Measurements from ENCODE around the gene ZNF138. TPM values are rescaled to one million over a fixed set of nuclear protein-coding genes. Genes with fewer than 3 reads are reported as not detected.

The ZNF138 gene
- total and polyA plus RNA-seq, 2 of the 8 experiments (the other 6 are each of a cell fraction or from before 2014, with no cell fraction given): 7.5 to 22.6 TPM

DNA sequence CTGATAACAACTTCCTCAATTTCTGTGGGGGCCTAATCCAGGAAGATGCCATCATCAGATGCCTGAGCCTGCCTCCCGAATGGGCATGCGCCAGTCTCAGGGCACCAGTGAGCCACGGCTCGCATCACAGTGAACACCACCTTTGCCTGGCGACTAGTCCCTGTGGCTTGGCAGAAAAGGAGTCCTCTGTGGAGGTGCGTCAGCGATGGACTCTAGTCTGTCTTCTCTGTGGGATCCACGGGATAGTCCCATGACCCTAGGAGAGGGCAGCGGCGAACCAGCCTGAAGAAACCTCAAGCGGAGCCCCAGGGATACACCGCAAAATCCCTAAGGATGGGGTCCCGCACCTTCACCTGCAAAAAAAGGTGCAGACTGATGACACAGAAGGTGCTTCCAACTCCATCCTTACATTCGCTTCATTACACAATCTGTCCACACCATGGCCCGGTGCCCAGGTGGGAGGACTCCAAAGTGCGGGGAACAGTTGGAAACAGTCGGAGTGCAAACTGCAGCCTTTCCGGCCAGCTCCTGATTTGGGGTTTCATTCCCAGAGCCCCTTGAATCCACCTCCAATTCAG lies 73.7 kb downstream of the ZNF138 start:
- peaks cover 19 to 59% of the 10 kb centered on the region in 2 experiments; a peak in 3 of 4 replicates for H3K9me3 ChIP-seq (ENCODE audit: insufficient read depth in 2 of 2, low read depth in 1 of 2, low read length in 1 of 2)
- H4K20me1 ChIP-seq (replicated peaks in 1 of 2; ENCODE audit: control insufficient read depth in 1 of 2, insufficient read depth in 2 of 2, low read length in 2 of 2): no peaks in the 10 kb centered on the region
- H3K4me1 ChIP-seq (replicated peaks in 1 of 4; ENCODE audit: control insufficient read depth in 3 of 4, insufficient read depth in 4 of 4, low read length in 3 of 4): no peaks in the 10 kb centered on the region
- no peaks in the 10 kb centered on the region for H3K79me2 ChIP-seq (ENCODE audit: control insufficient read depth in 1 of 2, insufficient read depth in 2 of 2, low read length in 2 of 2)
- no peak for FAIRE-seq
- no peak overlapping the region for H4K91ac ChIP-seq (replicated peaks; ENCODE audit: insufficient read length, low read length)
- 0 out of 2 replicates have a peak, but pooled peaks cover 1% of the 10 kb centered on the region for H3K23me2 ChIP-seq (ENCODE audit: low read depth, low read length)
- H3K36me3 ChIP-seq (ENCODE audit: control insufficient read depth in 2 of 4, insufficient read depth in 4 of 4, low read length in 3 of 4): no peaks in the 10 kb centered on the region
- no peak overlapping the region for H2BK5ac ChIP-seq (ENCODE audit: low read depth, low read length)
- CTCF ChIA-PET (ENCODE audit: partially characterized antibody): interaction anchor here (2.2 kb wide), 1 partner anchor 18 kb away, joined by 6 read pairs; no protein-coding TSS in a partner anchor
- no peak for TF ChIP-seq HDAC2 (IDR thresholded peaks at IDR 0.05; ENCODE audit: borderline replicate concordance in 1 of 2, low read depth in 2 of 2, low read length in 2 of 2)
- no peak for TF ChIP-seq BACH1 (IDR thresholded peaks at IDR 0.05; ENCODE audit: low read length)
- TF ChIP-seq ASH2L (IDR thresholded peaks at IDR 0.05; ENCODE audit: low read length): no peak
- TF ChIP-seq BCL11A (IDR thresholded peaks at IDR 0.05; ENCODE audit: low read depth in 2 of 2, low read length in 2 of 2): no peak
- TF ChIP-seq NRF1 (IDR thresholded peaks at IDR 0.05; ENCODE audit: low read depth, low read length): no peak
- no peak for TF ChIP-seq CBX5 (IDR thresholded peaks at IDR 0.05; ENCODE audit: low read depth, low read length)
- no peak overlapping the region for H2BK15ac ChIP-seq (ENCODE audit: low read length)
- no peak overlapping the region for H3K9ac ChIP-seq (replicated peaks in 1 of 4; ENCODE audit: extremely low read depth in 1 of 4, low read depth in 3 of 4, low read length in 3 of 4)
- DNase-seq (ENCODE audit: low read depth in 1 of 2, low spot score in 2 of 2): no peak
- H2BK12ac ChIP-seq (ENCODE audit: low read depth, low read length): no peak overlapping the region
- no peaks in the 10 kb centered on the region; a peak in 1 of 7 replicates for H3K27me3 ChIP-seq (replicated peaks in 1 of 4; ENCODE audit: control insufficient read depth in 3 of 4, extremely low read depth in 1 of 4, insufficient read depth in 3 of 4, low read length in 3 of 4)
- no peak overlapping the region for H3K56ac ChIP-seq (replicated peaks; ENCODE audit: insufficient read length, low read depth, low read length)
- no peak overlapping the region for H4K5ac ChIP-seq (ENCODE audit: insufficient read length, low read depth, low read length)
- no peak overlapping the region for H3K4ac ChIP-seq (replicated peaks; ENCODE audit: insufficient read length, low read depth, low read length)
- POLR2A ChIA-PET (ENCODE audit: partially characterized antibody): interaction anchor here (0.5 kb wide), 1 partner anchor 82 kb away, joined by 3 read pairs; no protein-coding TSS in a partner anchor
- H3K18ac ChIP-seq (ENCODE audit: extremely low read depth, low read length): no peak overlapping the region
- 88% methylated on average over 18 of the region's 18 CpGs; no CpG with 5 or more reads in 1 of the 2 experiments for WGBS, 2 experiments (ENCODE audit: extremely low coverage in 1 of 2, insufficient coverage in 1 of 2, insufficient read length in 1 of 2, insufficient replicate concordance in 2 of 2, low coverage in 1 of 2, low lambda C conversion rate in 2 of 2, missing lambda C conversion rate in 1 of 2)
- H3K79me1 ChIP-seq (ENCODE audit: low read depth, low read length): no peaks in the 10 kb centered on the region; the same call in 1 of the 2 replicates
- H3K27ac ChIP-seq (ENCODE audit: low read depth, low read length): no peak overlapping the region
- H3K4me2 ChIP-seq (ENCODE audit: insufficient read depth in 1 of 2, low read depth in 2 of 2, low read length in 2 of 2): no peak overlapping the region
- no peak overlapping the region for H3K4me3 ChIP-seq (ENCODE audit: extremely low read depth in 1 of 4, insufficient read depth in 2 of 4, low read depth in 3 of 4, low read length in 4 of 4)
- H4K8ac ChIP-seq (ENCODE audit: extremely low read depth, insufficient read depth, low read length): no peak overlapping the region
- no peak overlapping the region for H2BK120ac ChIP-seq (replicated peaks; ENCODE audit: low read depth, low read length)
- no peak overlapping the region for H2BK20ac ChIP-seq (ENCODE audit: low read length)
- no peak overlapping the region for H3K14ac ChIP-seq (ENCODE audit: insufficient read length)
- H3K23ac ChIP-seq (ENCODE audit: insufficient read length): no peak overlapping the region
- H2AK5ac ChIP-seq (ENCODE audit: low read depth, low read length): no peak overlapping the region
- H2AFZ ChIP-seq (ENCODE audit: low read length): no peak overlapping the region
